Stomach (tissue), 4 donors: ENCODE measurements around the gene PDIA5.

Source experiments
- POLR2AphosphoS5 ChIP-seq, 3 donors: sonication (generic); formaldehyde crosslinking; IDR thresholded peaks; one replicate each; pipeline ENCODE4 v1.6.1; 2016; ENCODE audit warnings: antibody characterized with exemption in 3 of 3
- TF ChIP-seq, protein P1 (sequence below), 7 experiments: fragments of 450-650 bp in 4 of 7; fragments of 200-600 bp in 3 of 7; sonication (generic) in 3 of 7; IDR thresholded peaks; one replicate each; pipeline ENCODE4 v1.5.1; 2016 to 2019; ENCODE audit warnings: antibody characterized with exemption in 7 of 7, control low read depth in 2 of 7, mild to moderate bottlenecking in 1 of 7

GRCh38 chr3:123034120-123034519 lies 32.7 kb upstream of the PDIA5 start:
- TF ChIP-seq, protein P1, sequence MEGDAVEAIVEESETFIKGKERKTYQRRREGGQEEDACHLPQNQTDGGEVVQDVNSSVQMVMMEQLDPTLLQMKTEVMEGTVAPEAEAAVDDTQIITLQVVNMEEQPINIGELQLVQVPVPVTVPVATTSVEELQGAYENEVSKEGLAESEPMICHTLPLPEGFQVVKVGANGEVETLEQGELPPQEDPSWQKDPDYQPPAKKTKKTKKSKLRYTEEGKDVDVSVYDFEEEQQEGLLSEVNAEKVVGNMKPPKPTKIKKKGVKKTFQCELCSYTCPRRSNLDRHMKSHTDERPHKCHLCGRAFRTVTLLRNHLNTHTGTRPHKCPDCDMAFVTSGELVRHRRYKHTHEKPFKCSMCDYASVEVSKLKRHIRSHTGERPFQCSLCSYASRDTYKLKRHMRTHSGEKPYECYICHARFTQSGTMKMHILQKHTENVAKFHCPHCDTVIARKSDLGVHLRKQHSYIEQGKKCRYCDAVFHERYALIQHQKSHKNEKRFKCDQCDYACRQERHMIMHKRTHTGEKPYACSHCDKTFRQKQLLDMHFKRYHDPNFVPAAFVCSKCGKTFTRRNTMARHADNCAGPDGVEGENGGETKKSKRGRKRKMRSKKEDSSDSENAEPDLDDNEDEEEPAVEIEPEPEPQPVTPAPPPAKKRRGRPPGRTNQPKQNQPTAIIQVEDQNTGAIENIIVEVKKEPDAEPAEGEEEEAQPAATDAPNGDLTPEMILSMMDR (IDR thresholded peaks at IDR 0.05): no peak
- TF ChIP-seq POLR2AphosphoS5 (IDR thresholded peaks at IDR 0.05): no peak
